BLaER1 (cell line): ENCODE data around the gene THBS2.

Experiments
- H3K27ac ChIP-seq: shearing (Covaris generic); formaldehyde crosslinking; 2 replicates; pipeline ENCODE4 v1.8.1; 2022
- H3K27me3 ChIP-seq: shearing (Covaris generic); formaldehyde crosslinking; 2 replicates; pipeline ENCODE4 v1.8.1; 2022
- H3K36me3 ChIP-seq: shearing (Covaris generic); formaldehyde crosslinking; 2 replicates; pipeline ENCODE4 v1.8.1; 2022
- H3K4me1 ChIP-seq: shearing (Covaris generic); formaldehyde crosslinking; 2 replicates; pipeline ENCODE4 v1.8.1; 2022
- H3K4me2 ChIP-seq: shearing (Covaris generic); formaldehyde crosslinking; 2 replicates; pipeline ENCODE4 v1.8.1; 2022
- H3K4me3 ChIP-seq: shearing (Covaris generic); formaldehyde crosslinking; 2 replicates; pipeline ENCODE4 v1.8.1; 2022
- H3K9ac ChIP-seq: shearing (Covaris generic); formaldehyde crosslinking; 2 replicates; pipeline ENCODE4 v1.8.1; 2022
- H3K9me3 ChIP-seq: shearing (Covaris generic); formaldehyde crosslinking; 2 replicates; pipeline ENCODE4 v1.8.1; 2022
- H4K20me1 ChIP-seq: shearing (Covaris generic); formaldehyde crosslinking; 2 replicates; pipeline ENCODE4 v1.8.1; 2022
- Cebpa-rat ChIP-seq: shearing (Covaris generic); IDR thresholded peaks from 2 replicates; pipeline ENCODE4 v1.8.1; 2022

Gene THBS2

GRCh38 chr6:169213814-169214520 is 39.7 kb downstream of the THBS2 start:
- H3K4me1 ChIP-seq, result peaks cover 21% of the 10 kb centered on the region
- no peak for TF ChIP-seq Cebpa-rat
- H4K20me1 ChIP-seq, result no peaks in the 10 kb centered on the region
- H3K27ac ChIP-seq, result no peak overlapping the region
- H3K9me3 ChIP-seq, result peaks cover 13% of the 10 kb centered on the region; the same call in 1 of the 2 replicates
- H3K4me3 ChIP-seq, result no peak overlapping the region
- H3K27me3 ChIP-seq, result no peaks in the 10 kb centered on the region
- H3K4me2 ChIP-seq, result no peak overlapping the region
- H3K9ac ChIP-seq, result no peak overlapping the region
- no peaks in the 10 kb centered on the region for H3K36me3 ChIP-seq

GRCh38 chr6:169212897-169213813 is 40.5 kb downstream of the THBS2 start:
- no peaks in the 10 kb centered on the region for H3K36me3 ChIP-seq
- H3K9me3 ChIP-seq, result peaks cover 13% of the 10 kb centered on the region; the same call in 1 of the 2 replicates
- H3K9ac ChIP-seq, result no peak overlapping the region
- H3K4me3 ChIP-seq, result 0 out of 2 replicates have a peak overlapping the region, but pooled peaks have one; percentile 7
- H3K4me1 ChIP-seq, result peaks cover 28% of the 10 kb centered on the region
- no peaks in the 10 kb centered on the region for H4K20me1 ChIP-seq
- H3K27ac ChIP-seq, result no peak overlapping the region
- no peak overlapping the region for H3K4me2 ChIP-seq
- TF ChIP-seq Cebpa-rat, result no peak
- H3K27me3 ChIP-seq, result no peaks in the 10 kb centered on the region

GRCh38 chr6:169212436-169212835 is 41.2 kb downstream of the THBS2 start:
- no peak overlapping the region for H3K27ac ChIP-seq
- H3K9ac ChIP-seq, result no peak overlapping the region
- no peak overlapping the region for H3K4me2 ChIP-seq
- H3K9me3 ChIP-seq, result peaks cover 15% of the 10 kb centered on the region
- H4K20me1 ChIP-seq, result no peaks in the 10 kb centered on the region
- TF ChIP-seq Cebpa-rat, result no peak
- H3K4me3 ChIP-seq, result no peak overlapping the region
- H3K27me3 ChIP-seq, result no peaks in the 10 kb centered on the region
- H3K4me1 ChIP-seq, result peaks cover 35% of the 10 kb centered on the region
- no peaks in the 10 kb centered on the region for H3K36me3 ChIP-seq

GRCh38 chr6:169211881-169212280 is 41.8 kb downstream of the THBS2 start:
- Histone ChIP-seq H3K4me3 (no peak overlapping the region), H3K4me1 (peaks cover 38% of the 10 kb centered on the region), H3K9ac (no peak overlapping the region), H3K27ac (no peak overlapping the region), H3K27me3 (no peaks in the 10 kb centered on the region), H3K4me2 (no peak overlapping the region), H4K20me1 (no peaks in the 10 kb centered on the region), H3K36me3 (no peaks in the 10 kb centered on the region), H3K9me3 (peaks cover 21% of the 10 kb centered on the region)
- TF ChIP-seq Cebpa-rat, result no peak

- H3K4me3 ChIP-seq, result no peak overlapping the region
- no peak overlapping the region for H3K9ac ChIP-seq
- no peak overlapping the region for H3K27ac ChIP-seq
- no peaks in the 10 kb centered on the region for H3K27me3 ChIP-seq
- TF ChIP-seq Cebpa-rat, result no peak
- H3K4me1 ChIP-seq, result peaks cover 38% of the 10 kb centered on the region
- H3K36me3 ChIP-seq, result no peaks in the 10 kb centered on the region
- H4K20me1 ChIP-seq, result no peaks in the 10 kb centered on the region
- H3K9me3 ChIP-seq, result peaks cover 33% of the 10 kb centered on the region
- H3K4me2 ChIP-seq, result peak overlapping the region; percentile 27; the same call in 1 of the 2 replicates
Measured at GRCh38 chr6:169210611-169211010, 43.0 kb downstream of the THBS2 start.

- peaks cover 44% of the 10 kb centered on the region for H3K4me1 ChIP-seq
- no peaks in the 10 kb centered on the region for H3K36me3 ChIP-seq
- no peaks in the 10 kb centered on the region for H4K20me1 ChIP-seq
- no peaks in the 10 kb centered on the region for H3K27me3 ChIP-seq
- no peak overlapping the region; the same call in 1 of the 2 replicates for H3K4me3 ChIP-seq
- H3K27ac ChIP-seq, result no peak overlapping the region
- no peak for TF ChIP-seq Cebpa-rat
- H3K9me3 ChIP-seq, result peaks cover 33% of the 10 kb centered on the region
- H3K4me2 ChIP-seq, result peak overlapping the region; percentile 38
- H3K9ac ChIP-seq, result no peak overlapping the region
Measured at GRCh38 chr6:169208011-169208410, 45.6 kb downstream of the THBS2 start.

- H4K20me1 ChIP-seq, result no peaks in the 10 kb centered on the region
- H3K36me3 ChIP-seq, result no peaks in the 10 kb centered on the region
- 0 out of 2 replicates have a peak overlapping the region, but pooled peaks have one; percentile 38 for H3K4me2 ChIP-seq
- no peak overlapping the region; the same call in 1 of the 2 replicates for H3K4me3 ChIP-seq
- no peak for TF ChIP-seq Cebpa-rat
- H3K4me1 ChIP-seq, result peaks cover 44% of the 10 kb centered on the region
- no peaks in the 10 kb centered on the region for H3K27me3 ChIP-seq
- peaks cover 34% of the 10 kb centered on the region for H3K9me3 ChIP-seq
- H3K9ac ChIP-seq, result no peak overlapping the region
- H3K27ac ChIP-seq, result no peak overlapping the region
Measured at GRCh38 chr6:169207482-169207881, 46.2 kb downstream of the THBS2 start.

GRCh38 chr6:169205176-169206160 is 48.2 kb downstream of the THBS2 start:
- Histone ChIP-seq H3K9me3 (peaks cover 39% of the 10 kb centered on the region), H3K4me2 (no peak overlapping the region), H3K27ac (no peak overlapping the region), H3K36me3 (no peaks in the 10 kb centered on the region), H3K4me1 (peaks cover 36% of the 10 kb centered on the region), H3K27me3 (no peaks in the 10 kb centered on the region; the same call in 1 of the 2 replicates), H3K9ac (no peak overlapping the region), H3K4me3 (no peak overlapping the region), H4K20me1 (no peaks in the 10 kb centered on the region)
- no peak for TF ChIP-seq Cebpa-rat

- H3K4me2 ChIP-seq, result no peak overlapping the region
- H3K4me1 ChIP-seq, result peaks cover 24% of the 10 kb centered on the region
- no peaks in the 10 kb centered on the region for H3K36me3 ChIP-seq
- no peak overlapping the region for H3K27ac ChIP-seq
- peaks cover 39% of the 10 kb centered on the region for H3K9me3 ChIP-seq
- no peaks in the 10 kb centered on the region; the same call in 1 of the 2 replicates for H3K27me3 ChIP-seq
- no peak overlapping the region for H3K4me3 ChIP-seq
- H3K9ac ChIP-seq, result no peak overlapping the region
- TF ChIP-seq Cebpa-rat, result no peak
- no peaks in the 10 kb centered on the region for H4K20me1 ChIP-seq
Measured at GRCh38 chr6:169204167-169204566, 49.5 kb downstream of the THBS2 start.
